ENCODE measurements around the gene CLASRP.

DNA sequence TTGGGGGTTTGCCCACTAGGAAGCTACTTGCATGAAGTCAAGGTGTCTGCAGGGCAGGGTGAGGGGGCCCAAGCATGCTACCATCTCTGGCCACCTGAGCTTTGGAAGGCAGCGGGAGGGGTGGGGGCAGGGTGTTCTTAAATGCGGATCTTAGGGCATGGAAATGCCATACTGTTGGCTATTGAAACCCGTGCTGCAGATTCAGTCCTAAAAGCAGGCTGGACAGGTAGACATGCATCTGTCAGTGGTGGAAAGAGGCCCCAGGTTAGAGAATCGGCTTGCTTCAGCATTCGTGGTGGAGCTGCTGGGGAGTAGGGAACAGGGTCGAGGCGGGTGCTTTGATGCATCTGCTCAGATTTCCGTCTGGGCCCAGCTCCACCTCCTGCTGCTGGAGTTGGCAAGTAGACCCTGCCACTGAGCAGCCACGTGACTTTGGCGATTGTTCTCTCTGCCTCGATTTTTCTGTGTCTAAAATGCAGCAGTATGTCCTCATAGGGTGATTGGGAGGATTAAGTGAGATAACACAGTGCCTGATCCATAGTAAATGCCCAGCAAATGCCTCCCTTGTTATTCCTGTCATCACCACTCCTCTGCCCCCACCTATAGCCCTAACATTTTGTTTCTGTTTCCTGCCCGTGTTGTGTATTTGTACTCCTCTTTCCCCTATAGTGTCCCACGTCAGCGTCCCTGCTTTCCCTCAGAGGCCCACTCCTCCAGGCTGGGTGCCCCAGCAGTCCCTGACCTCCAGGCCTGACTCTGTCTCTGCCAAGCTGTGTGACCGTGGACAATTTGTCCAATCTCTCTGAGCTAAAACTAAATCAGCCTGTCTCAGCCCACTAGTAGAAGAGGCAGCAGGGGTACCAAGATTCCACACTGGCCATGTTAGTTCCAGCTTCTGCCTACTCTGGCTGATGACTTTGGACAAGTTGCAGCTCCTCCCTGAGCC, 59.9 kb downstream of the CLASRP start:
- TF ChIP-seq CTCF (IDR thresholded peaks at IDR 0.05; ENCODE audit: low read length) (no peak), EZH2 (optimal IDR thresholded peaks at IDR 0.05; ENCODE audit: low read depth, low read length) (no peak)
